ENCODE measurements around the gene ADAM15.

- TF ChIP-seq CTCF (IDR thresholded peaks at IDR 0.05) = no peak
- no peak for TF ChIP-seq POLR2A (IDR thresholded peaks at IDR 0.05)
Measured at GRCh38 chr1:155032886-155033285, 18.2 kb upstream of the ADAM15 start.

All from uterus (tissue), 2 donors.